Ascending aorta (tissue), 2 donors: ENCODE results near the gene CETN3. TPM values are rescaled to one million over a fixed set of nuclear protein-coding genes. Genes with fewer than 3 reads are reported as not detected.

Experiments
- DNase-seq, 2 donors: peaks; one replicate each; pipeline ENCODE4 v3.0.0-alpha.2; 2019; ENCODE audit warnings: low spot score in 2 of 2
- H3K27ac ChIP-seq, 2 donors: fragments of 200-600 bp; sonication (generic); one replicate each; pipeline ENCODE4 v1.5.1; 2016 to 2017; ENCODE audit warnings: mild to moderate bottlenecking in 1 of 2
- H3K27me3 ChIP-seq: fragments of 200-600 bp; sonication (generic); one replicate; pipeline ENCODE4 v1.5.1; 2017
- H3K36me3 ChIP-seq, 2 donors: fragments of 200-600 bp; sonication (generic); one replicate each; pipeline ENCODE4 v1.5.1; 2016
- H3K4me1 ChIP-seq, 2 donors: fragments of 200-600 bp; sonication (generic); one replicate each; pipeline ENCODE4 v1.5.1; 2016 to 2017; ENCODE audit warnings: mild to moderate bottlenecking in 1 of 2
- H3K4me3 ChIP-seq, 2 donors: fragments of 200-600 bp; sonication (generic); one replicate each; pipeline ENCODE4 v1.5.1; 2016 to 2017; ENCODE audit warnings: mild to moderate bottlenecking in 1 of 2
- H3K9me3 ChIP-seq, 2 donors: fragments of 200-600 bp; sonication (generic); one replicate each; pipeline ENCODE4 v1.5.1; 2016
- CTCF ChIP-seq, 3 experiments: fragments of 200-600 bp in 2 of 3; fragments of 450-650 bp in 1 of 3; sonication (generic) in 2 of 3; IDR thresholded peaks; one replicate each; pipeline ENCODE4 v1.5.1; 2016 to 2019; ENCODE audit warnings: antibody characterized with exemption in 3 of 3, mild to moderate bottlenecking in 1 of 3, moderate library complexity in 1 of 3
- intact Hi-C: fragments of 100-400 bp; cut with DNase I; formaldehyde crosslinking; loops from one replicate; pipeline ENCODE4 v1.15.1; 2023
- total RNA-seq: library from RNA; depleted of rRNA; stranded (reverse); fragments of >200 nt; gene quantifications from one replicate; pipeline ENCODE4 v1.1.0, GENCODE V29; 2016

CETN3 gene
- total RNA-seq, 1 donor from 2014 or later = 36.7 TPM

- intact Hi-C loops = loop anchor here (1.0 to 10.0 kb wide), 4 partner anchors 64 to 1524 kb away; partner anchors contain the start of genes LYSMD3, MBLAC2, MEF2C and POLR3G
- no peak for TF ChIP-seq CTCF (IDR thresholded peaks at IDR 0.05)
Observed at GRCh38 chr5:90408571-90409317, 812 bp downstream of the CETN3 start.

GRCh38 chr5:90406466-90406865 lies 3.1 kb downstream of the CETN3 start:
- no peak for DNase-seq
- no peaks in the 10 kb centered on the region for H3K9me3 ChIP-seq
- peaks cover 0 to 5% of the 10 kb centered on the region in 2 donors for H3K4me1 ChIP-seq
- no peak overlapping the region for H3K4me3 ChIP-seq
- H3K27me3 ChIP-seq = no peaks in the 10 kb centered on the region
- TF ChIP-seq CTCF (IDR thresholded peaks at IDR 0.05) = no peak
- no peak overlapping the region for H3K27ac ChIP-seq
- intact Hi-C loops = loop anchor here (5.0 to 10.0 kb wide), 3 partner anchors 66 to 1522 kb away; partner anchors contain the start of genes MBLAC2, MEF2C and POLR3G
- peaks cover 0 to 11% of the 10 kb centered on the region in 2 donors for H3K36me3 ChIP-seq

More at GRCh38 chr5:90408571-90409317, 812 bp downstream of the CETN3 start:
- Histone ChIP-seq H3K9me3 (no peaks in the 10 kb centered on the region), H3K4me3 (peak overlapping the region; percentile 89 to 97), H3K27ac (peak overlapping the region; percentile 95 to 98), H3K4me1 (peaks cover 0 to 5% of the 10 kb centered on the region in 2 donors), H3K27me3 (no peaks in the 10 kb centered on the region), H3K36me3 (peaks cover 0 to 11% of the 10 kb centered on the region in 2 donors)
- DNase-seq = no peak

- intact Hi-C loops = loop anchor here (10.0 kb wide), 1 partner anchor 1518 kb away; the partner anchor contains the start of gene MEF2C
- H3K4me1 ChIP-seq = no peaks in the 10 kb centered on the region
- no peaks in the 10 kb centered on the region for H3K9me3 ChIP-seq
- H3K27ac ChIP-seq = no peak overlapping the region
- H3K4me3 ChIP-seq = no peak overlapping the region
- TF ChIP-seq CTCF (IDR thresholded peaks at IDR 0.05) = no peak
- H3K27me3 ChIP-seq = no peaks in the 10 kb centered on the region
- H3K36me3 ChIP-seq = peaks cover 7 to 21% of the 10 kb centered on the region in 2 donors
- no peak for DNase-seq
Observed at GRCh38 chr5:90402521-90403255, 6.9 kb downstream of the CETN3 start.

- DNase-seq = no peak
- Histone ChIP-seq H3K27ac (no peak overlapping the region), H3K27me3 (no peaks in the 10 kb centered on the region), H3K9me3 (no peaks in the 10 kb centered on the region), H3K36me3 (peaks cover 7 to 10% of the 10 kb centered on the region in 2 donors), H3K4me3 (no peak overlapping the region), H3K4me1 (no peaks in the 10 kb centered on the region)
- TF ChIP-seq CTCF (IDR thresholded peaks at IDR 0.05) = no peak
- intact Hi-C loops = no loop called here
Observed at GRCh38 chr5:90399251-90399650, 10.3 kb downstream of the CETN3 start.

GRCh38 chr5:90398726-90399125 lies 10.8 kb downstream of the CETN3 start:
- Histone ChIP-seq H3K4me1 (no peaks in the 10 kb centered on the region), H3K9me3 (no peaks in the 10 kb centered on the region), H3K4me3 (no peak overlapping the region), H3K27me3 (no peaks in the 10 kb centered on the region), H3K36me3 (peaks cover 7 to 10% of the 10 kb centered on the region in 2 donors), H3K27ac (no peak overlapping the region)
- TF ChIP-seq CTCF (IDR thresholded peaks at IDR 0.05) = no peak
- intact Hi-C loops = no loop called here
- DNase-seq = no peak
